A673 (cell line): ENCODE data around the gene CDH23.

Experiments used
- CTCF ChIP-seq: fragments of 300-800, 200-600 bp; sonication (generic); conservative IDR thresholded peaks from 2 replicates; pipeline ENCODE4 v1.5.1; 2017; ENCODE audit warnings: low read depth, mild to moderate bottlenecking, antibody characterized with exemption, low read length, moderate library complexity, mixed read lengths
- EZH2 ChIP-seq: fragments of 200-600 bp; sonication (generic); IDR thresholded peaks from 2 replicates; pipeline ENCODE4 v1.6.1; 2017; ENCODE audit warnings: borderline replicate concordance, low read depth, mild to moderate bottlenecking, mixed read lengths, antibody characterized with exemption, low read length; ENCODE audit not compliant: poor library complexity, severe bottlenecking

DNA sequence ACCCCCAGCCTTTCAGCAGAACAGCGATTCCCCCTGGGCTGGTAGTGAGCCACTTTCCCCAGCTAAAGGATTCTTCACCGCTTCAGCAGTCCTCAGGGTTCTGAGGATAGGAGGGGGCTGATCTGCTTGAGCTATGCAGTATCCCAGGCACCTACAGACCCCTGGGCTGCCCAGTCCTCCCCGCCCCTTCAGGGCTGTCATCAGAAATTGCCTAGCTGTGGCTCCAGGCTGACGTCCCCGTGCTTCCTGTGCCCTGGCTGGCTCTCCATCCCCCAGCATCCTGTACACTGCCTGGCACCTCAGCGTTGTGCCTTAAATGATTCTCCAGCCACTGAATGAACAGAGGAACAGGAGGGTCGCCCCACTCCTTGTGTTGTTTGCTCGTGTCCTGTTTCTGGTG lies 38.4 kb upstream of the CDH23 start:
- TF ChIP-seq EZH2 (no peak), CTCF (no peak)
